ENCODE measurements around the gene CHRNA4. TPM values are rescaled to one million over a fixed set of nuclear protein-coding genes. Genes with fewer than 3 reads are reported as not detected.

CHRNA4 gene
- total and polyA plus RNA-seq, 2 of the 13 experiments (the other 11 are each of a cell fraction or from before 2014, with no cell fraction given): not detected

DNA sequence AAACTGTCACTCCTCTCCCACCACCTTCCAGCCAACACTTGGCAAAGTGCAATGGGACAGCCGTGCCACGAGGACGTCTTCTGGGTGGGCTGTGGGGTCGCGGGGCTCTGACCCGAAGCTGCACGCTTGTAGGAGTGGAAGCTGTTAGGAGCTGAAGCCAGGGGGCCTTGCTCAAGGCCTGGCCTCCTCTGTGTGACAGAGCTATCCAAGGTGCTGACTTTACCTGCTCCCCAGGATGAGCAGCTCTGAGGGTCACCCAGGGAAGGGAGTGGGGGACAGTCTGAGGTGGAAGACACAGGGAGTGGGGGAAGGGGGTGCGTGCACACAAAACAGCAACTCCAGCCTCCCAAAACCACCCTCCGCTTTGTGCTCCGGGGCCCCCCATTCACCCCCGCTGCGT, 17.5 kb upstream of the CHRNA4 start (continued):
- TF ChIP-seq REPIN1 (CRISPR knock-in tag; IDR thresholded peaks at IDR 0.05; ENCODE audit: borderline replicate concordance, low read depth): 0 out of 2 replicates have a peak, but pooled peaks have one; percentile 47
- peak; percentile 30; the same call in 1 of the 2 replicates for TF ChIP-seq ZNF441 (CRISPR knock-in tag; IDR thresholded peaks at IDR 0.05; ENCODE audit: borderline replicate concordance)
- TF ChIP-seq ZNF841 (CRISPR knock-in tag; IDR thresholded peaks at IDR 0.05; ENCODE audit: borderline replicate concordance): no peak
- 0 out of 2 replicates have a peak, but pooled peaks have one; percentile 33 for TF ChIP-seq ZBTB38 (CRISPR knock-in tag; IDR thresholded peaks at IDR 0.05)
- TF ChIP-seq NR2F6 (IDR thresholded peaks at IDR 0.05): no peak
- 0 out of 2 replicates have a peak, but pooled peaks have one; percentile 14 for TF ChIP-seq NR2F6 (CRISPR knock-in tag; IDR thresholded peaks at IDR 0.05)
- TF ChIP-seq POGK (CRISPR knock-in tag; conservative IDR thresholded peaks at IDR 0.05): no peak
- TF ChIP-seq, protein P1, sequence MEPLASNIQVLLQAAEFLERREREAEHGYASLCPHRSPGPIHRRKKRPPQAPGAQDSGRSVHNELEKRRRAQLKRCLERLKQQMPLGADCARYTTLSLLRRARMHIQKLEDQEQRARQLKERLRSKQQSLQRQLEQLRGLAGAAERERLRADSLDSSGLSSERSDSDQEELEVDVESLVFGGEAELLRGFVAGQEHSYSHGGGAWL (CRISPR knock-in tag; IDR thresholded peaks at IDR 0.05): peak; percentile 61; the same call in 1 of the 2 replicates
- peak; percentile 33; the same call in 1 of the 2 replicates for TF ChIP-seq EEA1 (CRISPR knock-in tag; IDR thresholded peaks at IDR 0.05; ENCODE audit: borderline replicate concordance)
- peak; percentile 77; the same call in 1 of the 2 replicates for TF ChIP-seq ETV6 (CRISPR knock-in tag; conservative IDR thresholded peaks at IDR 0.05)
- TF ChIP-seq ZMAT3 (CRISPR knock-in tag; conservative IDR thresholded peaks at IDR 0.05): no peak
- TF ChIP-seq BCL3 (CRISPR knock-in tag; IDR thresholded peaks at IDR 0.05): 0 out of 2 replicates have a peak, but pooled peaks have one; percentile 55
- TF ChIP-seq SOX13 (IDR thresholded peaks at IDR 0.05): no peak
- TF ChIP-seq SOX13 (CRISPR knock-in tag; conservative IDR thresholded peaks at IDR 0.05 in 1 of 2, IDR thresholded peaks at IDR 0.05 in 1 of 2): 0 out of 4 replicates have a peak, but pooled peaks of 1 of the 2 experiments have one; percentile 18
- 0 out of 2 replicates have a peak, but pooled peaks have one; percentile 62 for TF ChIP-seq HBP1 (CRISPR knock-in tag; IDR thresholded peaks at IDR 0.05; ENCODE audit: low read depth)
- peak; percentile 93 to 96 for TF ChIP-seq REST (IDR thresholded peaks at IDR 0.05; ENCODE audit: borderline replicate concordance in 1 of 2, low read depth in 1 of 2, low read length in 2 of 2)
- TF ChIP-seq ZNF720 (CRISPR knock-in tag; IDR thresholded peaks at IDR 0.05): peak; percentile 70; the same call in 1 of the 2 replicates
- no peak for TF ChIP-seq CSRNP2 (CRISPR knock-in tag; conservative IDR thresholded peaks at IDR 0.05; ENCODE audit: low read depth)
- peak; percentile 70 for TF ChIP-seq SALL1 (CRISPR knock-in tag; IDR thresholded peaks at IDR 0.05)
- TF ChIP-seq KLF11 (CRISPR knock-in tag; IDR thresholded peaks at IDR 0.05): 0 out of 2 replicates have a peak, but pooled peaks have one; percentile 45
